BJ (cell line): ENCODE results near the gene TACC2. TPM values are rescaled to one million over a fixed set of nuclear protein-coding genes. Genes with fewer than 3 reads are reported as not detected.

Experiments
- CTCF ChIA-PET: fragments of 350-600 bp; formaldehyde crosslinking; extraction: SDS; loops from one replicate; lab custom pipeline; 2021; ENCODE audit warnings: antibody characterized with exemption, inconsistent platforms; lab: Yijun Ruan, JAX
- POLR2A ChIA-PET: fragments of 300-600 bp; sonication (Branson Sonifier 250); formaldehyde crosslinking; extraction: SDS; loops from one replicate; lab custom pipeline; 2021; ENCODE audit warnings: antibody characterized with exemption; lab: Charles Lee
- DNase-seq: peaks from one replicate; pipeline ENCODE4 v3.0.0-alpha.2; 2011; ENCODE audit warnings: low read depth
- H3K27me3 ChIP-seq: 2 replicates; pipeline ENCODE4 v1.6.0; 2011; ENCODE audit warnings: low read length; ENCODE audit not compliant: control insufficient read depth, insufficient read depth
- H3K36me3 ChIP-seq: 2 replicates; pipeline ENCODE4 v1.5.1; 2011; ENCODE audit warnings: low read length; ENCODE audit not compliant: control insufficient read depth, insufficient read depth
- H3K4me3 ChIP-seq: 2 replicates; pipeline ENCODE4 v1.5.1; 2011; ENCODE audit warnings: low read depth, mild to moderate bottlenecking, control low read depth, low read length
- CTCF ChIP-seq: IDR thresholded peaks from 2 replicates; pipeline ENCODE4 v1.5.1; 2011; ENCODE audit warnings: low read depth, mild to moderate bottlenecking, control low read depth, inconsistent platforms, low read length, moderate library complexity; ENCODE audit not compliant: insufficient read depth
- polyA plus RNA-seq: library from polyadenylated mRNA; depleted of rRNA; stranded (reverse); fragments of >200 nt; gene quantifications from 2 replicates; pipeline ENCODE4 v1.2.3, GENCODE V29; 2011

TACC2 gene
- polyA plus RNA-seq, 1 experiment: 10.4 TPM

- no peak for TF ChIP-seq CTCF
- Histone ChIP-seq H3K4me3 (no peak overlapping the region), H3K36me3 (peaks cover 2% of the 10 kb centered on the region; the same call in 1 of the 2 replicates), H3K27me3 (no peaks in the 10 kb centered on the region)
- POLR2A ChIA-PET: no interaction called here
- no peak for DNase-seq
- CTCF ChIA-PET: interaction anchor here (1.1 kb wide), 1 partner anchor 143 kb away, joined by 3 read pairs; no protein-coding TSS in a partner anchor
Measured at GRCh38 chr10:122135251-122136025, 146.5 kb downstream of the TACC2 start.

GRCh38 chr10:122138831-122139625 is 150.1 kb downstream of the TACC2 start:
- Histone ChIP-seq H3K27me3 (no peaks in the 10 kb centered on the region), H3K36me3 (peaks cover 4% of the 10 kb centered on the region; the same call in 1 of the 2 replicates), H3K4me3 (no peak overlapping the region)
- CTCF ChIA-PET: interaction anchor here (0.7 to 2.3 kb wide), 2 partner anchors 26 to 297 kb away, joined by 3 to 11 read pairs; no protein-coding TSS in a partner anchor
- no peak for DNase-seq
- POLR2A ChIA-PET: no interaction called here
- TF ChIP-seq CTCF: no peak

- no peak for DNase-seq
- Histone ChIP-seq H3K36me3 (peaks cover 4% of the 10 kb centered on the region; the same call in 1 of the 2 replicates), H3K4me3 (no peak overlapping the region), H3K27me3 (no peaks in the 10 kb centered on the region)
- POLR2A ChIA-PET: no interaction called here
- TF ChIP-seq CTCF: no peak
- CTCF ChIA-PET: interaction anchor here (0.9 to 2.3 kb wide), 7 partner anchors 9 to 128 kb away, joined by 3 to 11 read pairs (median 5); no protein-coding TSS in a partner anchor
Measured at GRCh38 chr10:122139627-122140170, 150.7 kb downstream of the TACC2 start.

- no peak for TF ChIP-seq CTCF
- ChIA-PET POLR2A (interaction anchor here (0.6 kb wide), 1 partner anchor 258 kb away, joined by 3 read pairs; no protein-coding TSS in a partner anchor), CTCF (interaction anchor here (0.9 to 2.3 kb wide), 10 partner anchors 8 to 128 kb away, joined by 3 to 11 read pairs (median 4); no protein-coding TSS in a partner anchor)
- H3K4me3 ChIP-seq: no peak overlapping the region
- H3K36me3 ChIP-seq: 0 out of 2 replicates have a peak, but pooled peaks cover 2% of the 10 kb centered on the region
- no peaks in the 10 kb centered on the region for H3K27me3 ChIP-seq
- DNase-seq: no peak
Measured at GRCh38 chr10:122140461-122140902, 151.5 kb downstream of the TACC2 start.
